ENCODE results near the gene OR2A2.

- TF ChIP-seq YY1 (IDR thresholded peaks at IDR 0.05; ENCODE audit: insufficient read depth, insufficient read length) (no peak), ZNF274 (IDR thresholded peaks at IDR 0.05; ENCODE audit: low read depth, low read length) (no peak), SUZ12 (IDR thresholded peaks at IDR 0.05; ENCODE audit: extremely low read depth, insufficient read depth, insufficient read length) (no peak)
Measured at GRCh38 chr7:144074374-144074773, 35.0 kb upstream of the OR2A2 start.

All from NT2/D1 (cell line).